ENCODE data around the gene UMAD1.
"Not testable (repeated sequence)": the region's sequence is repeated elsewhere in the genome, so short reads cannot be mapped to it uniquely, and the experiment has no call there.

UMAD1 gene

DNA sequence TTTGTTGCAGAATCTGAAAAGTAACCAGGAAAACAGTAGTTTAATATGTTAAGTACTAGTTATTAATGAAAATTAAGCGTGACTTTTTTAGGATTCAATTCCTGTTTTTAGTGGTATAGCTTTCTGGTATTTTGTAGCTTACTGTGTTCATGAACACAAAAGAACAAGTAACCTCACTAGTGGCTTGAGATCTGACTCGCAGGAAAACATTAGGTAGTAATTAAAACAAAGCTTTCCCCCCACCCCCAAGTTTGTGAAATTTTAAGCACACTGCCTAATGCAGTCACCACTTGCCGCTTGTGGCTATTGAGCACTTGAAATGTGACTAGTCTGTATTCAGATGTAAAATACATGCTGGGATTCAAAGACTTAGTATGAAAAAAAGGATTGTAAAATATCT lies 180.4 kb downstream of the UMAD1 start:
- Histone ChIP-seq H3K27me3 (ENCODE audit: insufficient read depth, low read length) (no peaks in the 10 kb centered on the region), H3K9me3 (ENCODE audit: insufficient read depth, low read depth, low read length) (no peaks in the 10 kb centered on the region), H3K4ac (ENCODE audit: low read depth, low read length) (no peak overlapping the region), H2BK120ac (ENCODE audit: insufficient read depth, low read length, poor library complexity) (no peak overlapping the region), H3K79me1 (ENCODE audit: low read length) (no peaks in the 10 kb centered on the region), H3K79me2 (ENCODE audit: control insufficient read depth, insufficient read depth, low read length, poor library complexity) (no peaks in the 10 kb centered on the region), H4K91ac (ENCODE audit: low read depth, low read length) (no peak overlapping the region), H3K9ac (ENCODE audit: low read length) (no peak overlapping the region), H3K4me2 (ENCODE audit: low read length) (no peak overlapping the region), H2AK5ac (ENCODE audit: low read length) (no peak overlapping the region), H3K36me3 (ENCODE audit: control insufficient read depth in 1 of 2, insufficient read depth in 2 of 2, low read length in 2 of 2) (no peaks in the 10 kb centered on the region), H3K4me3 (ENCODE audit: low read depth, low read length) (no peak overlapping the region), H2AFZ (ENCODE audit: insufficient read depth, low read length, poor library complexity) (no peak overlapping the region), H2BK5ac (ENCODE audit: low read depth, low read length, poor library complexity) (no peak overlapping the region), H3K18ac (ENCODE audit: low read length) (no peak overlapping the region), H3K27ac (ENCODE audit: low read depth, low read length) (no peak overlapping the region), H4K8ac (ENCODE audit: low read depth, low read length) (no peak overlapping the region), H3K23ac (ENCODE audit: low read length) (no peak overlapping the region), H4K12ac (ENCODE audit: low read depth, low read length) (no peak overlapping the region), H3K4me1 (ENCODE audit: control insufficient read depth in 1 of 2, insufficient read depth in 2 of 2, low read length in 2 of 2) (no peaks in the 10 kb centered on the region), H3K14ac (ENCODE audit: low read length) (no peak overlapping the region), H2BK12ac (ENCODE audit: low read length) (no peak overlapping the region)
- no CpG with 5 or more reads among the region's 3 CpGs for WGBS (ENCODE audit: extremely low coverage, insufficient coverage, insufficient read length)
- no peak for DNase-seq

DNA sequence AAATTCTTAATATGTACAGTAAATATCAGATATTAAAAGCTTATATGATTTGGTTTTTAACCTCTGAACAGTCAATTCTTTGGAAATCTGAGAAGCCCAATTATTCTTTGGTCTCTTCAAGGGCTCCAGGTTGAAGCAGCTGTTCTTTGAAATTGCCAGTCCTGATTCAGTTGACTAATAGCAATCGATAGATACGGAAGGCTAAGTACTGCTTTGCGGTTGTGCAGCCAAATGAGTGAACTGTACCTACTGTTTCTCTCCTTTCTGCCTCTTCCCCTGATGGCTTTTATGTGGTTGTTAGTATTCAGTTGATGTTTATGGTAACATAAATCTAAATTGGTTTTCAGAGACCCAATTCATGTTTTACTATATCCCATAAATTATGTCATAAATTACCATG lies 181.0 kb downstream of the UMAD1 start:
- H3K79me1 ChIP-seq (ENCODE audit: low read length) = no peaks in the 10 kb centered on the region
- H3K4me3 ChIP-seq (ENCODE audit: low read depth, low read length) = no peak overlapping the region
- no peak overlapping the region for H3K27ac ChIP-seq (ENCODE audit: low read depth, low read length)
- no peak overlapping the region for H2AK5ac ChIP-seq (ENCODE audit: low read length)
- H3K18ac ChIP-seq (ENCODE audit: low read length) = no peak overlapping the region
- no peak overlapping the region for H3K23ac ChIP-seq (ENCODE audit: low read length)
- no peaks in the 10 kb centered on the region for H3K79me2 ChIP-seq (ENCODE audit: control insufficient read depth, insufficient read depth, low read length, poor library complexity)
- H2BK5ac ChIP-seq (ENCODE audit: low read depth, low read length, poor library complexity) = no peak overlapping the region
- no CpG with 5 or more reads among the region's 3 CpGs for WGBS (ENCODE audit: extremely low coverage, insufficient coverage, insufficient read length)
- DNase-seq = no peak
- H3K9me3 ChIP-seq (ENCODE audit: insufficient read depth, low read depth, low read length) = no peaks in the 10 kb centered on the region
- H3K4me1 ChIP-seq (ENCODE audit: control insufficient read depth in 1 of 2, insufficient read depth in 2 of 2, low read length in 2 of 2) = no peaks in the 10 kb centered on the region
- H2BK120ac ChIP-seq (ENCODE audit: insufficient read depth, low read length, poor library complexity) = no peak overlapping the region
- H3K4me2 ChIP-seq (ENCODE audit: low read length) = no peak overlapping the region
- H3K4ac ChIP-seq (ENCODE audit: low read depth, low read length) = no peak overlapping the region
- no peak overlapping the region for H3K9ac ChIP-seq (ENCODE audit: low read length)
- H4K91ac ChIP-seq (ENCODE audit: low read depth, low read length) = no peak overlapping the region
- no peaks in the 10 kb centered on the region for H3K36me3 ChIP-seq (ENCODE audit: control insufficient read depth in 1 of 2, insufficient read depth in 2 of 2, low read length in 2 of 2)
- H3K27me3 ChIP-seq (ENCODE audit: insufficient read depth, low read length) = no peaks in the 10 kb centered on the region
- H4K12ac ChIP-seq (ENCODE audit: low read depth, low read length) = no peak overlapping the region
- H3K14ac ChIP-seq (ENCODE audit: low read length) = no peak overlapping the region
- no peak overlapping the region for H2AFZ ChIP-seq (ENCODE audit: insufficient read depth, low read length, poor library complexity)
- H4K8ac ChIP-seq (ENCODE audit: low read depth, low read length) = no peak overlapping the region
- no peak overlapping the region for H2BK12ac ChIP-seq (ENCODE audit: low read length)

DNA sequence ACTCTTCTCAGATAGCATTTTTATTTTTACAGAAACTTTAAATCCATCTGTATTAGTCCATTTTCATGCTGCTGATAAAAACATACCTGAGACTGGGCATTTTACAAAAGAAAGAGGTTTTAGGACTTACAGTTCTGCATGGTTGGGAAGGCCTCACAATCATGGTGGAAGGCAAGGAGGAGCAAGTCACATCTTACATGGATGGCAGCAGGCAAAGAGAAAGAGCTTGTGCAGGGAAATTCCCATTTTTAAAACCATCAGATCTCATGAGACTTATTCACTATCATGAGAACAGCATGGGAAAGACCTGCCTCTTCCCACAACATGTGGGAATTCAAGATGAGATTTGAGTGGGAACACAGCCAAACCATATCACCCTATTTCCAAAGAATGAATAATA lies 184.7 kb downstream of the UMAD1 start:
- not testable (repeated sequence) for H3K27ac ChIP-seq (ENCODE audit: low read depth, low read length); H3K23ac ChIP-seq (ENCODE audit: low read length); H2AFZ ChIP-seq (ENCODE audit: insufficient read depth, low read length, poor library complexity); H2BK5ac ChIP-seq (ENCODE audit: low read depth, low read length, poor library complexity); H4K12ac ChIP-seq (ENCODE audit: low read depth, low read length); H3K14ac ChIP-seq (ENCODE audit: low read length); H3K27me3 ChIP-seq (ENCODE audit: insufficient read depth, low read length); H3K9ac ChIP-seq (ENCODE audit: low read length); H3K18ac ChIP-seq (ENCODE audit: low read length); H4K8ac ChIP-seq (ENCODE audit: low read depth, low read length); DNase-seq; H3K9me3 ChIP-seq (ENCODE audit: insufficient read depth, low read depth, low read length); H4K91ac ChIP-seq (ENCODE audit: low read depth, low read length); H3K4ac ChIP-seq (ENCODE audit: low read depth, low read length); H2BK120ac ChIP-seq (ENCODE audit: insufficient read depth, low read length, poor library complexity); H3K79me2 ChIP-seq (ENCODE audit: control insufficient read depth, insufficient read depth, low read length, poor library complexity); H3K4me1 ChIP-seq (ENCODE audit: control insufficient read depth in 1 of 2, insufficient read depth in 2 of 2, low read length in 2 of 2); H2BK12ac ChIP-seq (ENCODE audit: low read length); H3K4me2 ChIP-seq (ENCODE audit: low read length); H3K4me3 ChIP-seq (ENCODE audit: low read depth, low read length); H3K36me3 ChIP-seq (ENCODE audit: control insufficient read depth in 1 of 2, insufficient read depth in 2 of 2, low read length in 2 of 2); H3K79me1 ChIP-seq (ENCODE audit: low read length); H2AK5ac ChIP-seq (ENCODE audit: low read length)

DNA sequence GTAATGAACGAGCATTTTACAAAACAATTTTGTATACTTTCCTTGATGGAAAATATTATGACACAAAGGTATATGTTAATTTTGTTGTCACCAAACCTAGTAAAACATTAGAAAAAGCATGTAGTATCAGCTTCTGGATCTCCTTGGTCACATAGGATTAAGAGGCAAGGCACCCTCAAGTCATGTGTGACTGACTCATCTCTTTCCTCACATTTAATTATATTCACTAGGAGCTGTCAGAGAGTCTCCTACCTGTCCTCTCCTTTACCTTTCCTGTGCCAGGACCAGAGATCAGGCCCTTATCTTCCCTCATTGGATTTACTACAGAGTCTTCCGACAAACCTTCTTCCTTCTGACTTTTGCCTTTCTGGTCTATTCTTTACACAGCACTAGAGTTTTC lies 189.1 kb downstream of the UMAD1 start:
- no peak overlapping the region for H2BK120ac ChIP-seq (ENCODE audit: insufficient read depth, low read length, poor library complexity)
- H4K91ac ChIP-seq (ENCODE audit: low read depth, low read length) = no peak overlapping the region
- no peak overlapping the region for H3K4me3 ChIP-seq (ENCODE audit: low read depth, low read length)
- WGBS (ENCODE audit: extremely low coverage, insufficient coverage, insufficient read length) = no CpG with 5 or more reads among the region's 2 CpGs
- no peak overlapping the region for H3K27ac ChIP-seq (ENCODE audit: low read depth, low read length)
- H4K12ac ChIP-seq (ENCODE audit: low read depth, low read length) = no peak overlapping the region
- H3K27me3 ChIP-seq (ENCODE audit: insufficient read depth, low read length) = no peaks in the 10 kb centered on the region
- H2BK5ac ChIP-seq (ENCODE audit: low read depth, low read length, poor library complexity) = no peak overlapping the region
- no peak overlapping the region for H3K23ac ChIP-seq (ENCODE audit: low read length)
- no peak overlapping the region for H3K9ac ChIP-seq (ENCODE audit: low read length)
- H3K36me3 ChIP-seq (ENCODE audit: control insufficient read depth in 1 of 2, insufficient read depth in 2 of 2, low read length in 2 of 2) = no peaks in the 10 kb centered on the region
- H4K8ac ChIP-seq (ENCODE audit: low read depth, low read length) = no peak overlapping the region
- H3K4me1 ChIP-seq (ENCODE audit: control insufficient read depth in 1 of 2, insufficient read depth in 2 of 2, low read length in 2 of 2) = peaks cover 0 to 2% of the 10 kb centered on the region in 2 experiments
- H3K79me2 ChIP-seq (ENCODE audit: control insufficient read depth, insufficient read depth, low read length, poor library complexity) = no peaks in the 10 kb centered on the region
- DNase-seq = peak; percentile 48 to 75
- H2AFZ ChIP-seq (ENCODE audit: insufficient read depth, low read length, poor library complexity) = no peak overlapping the region
- no peak overlapping the region for H3K14ac ChIP-seq (ENCODE audit: low read length)
- H3K4ac ChIP-seq (ENCODE audit: low read depth, low read length) = no peak overlapping the region
- H3K9me3 ChIP-seq (ENCODE audit: insufficient read depth, low read depth, low read length) = no peaks in the 10 kb centered on the region
- no peak overlapping the region for H2BK12ac ChIP-seq (ENCODE audit: low read length)
- no peaks in the 10 kb centered on the region for H3K79me1 ChIP-seq (ENCODE audit: low read length)
- no peak overlapping the region for H3K18ac ChIP-seq (ENCODE audit: low read length)
- no peak overlapping the region for H3K4me2 ChIP-seq (ENCODE audit: low read length)
- no peak overlapping the region for H2AK5ac ChIP-seq (ENCODE audit: low read length)

Data from trophoblast cell (in vitro differentiated cells and primary cell).